Gastrocnemius medialis (tissue), 4 donors: Measurements from ENCODE around the gene OR8K1.

ENCODE experiments used
- POLR2A ChIP-seq, 2 donors: fragments of 450-650 bp; IDR thresholded peaks; one replicate each; pipeline ENCODE4 v1.6.1; 2017; ENCODE audit warnings: antibody characterized with exemption in 2 of 2, mild to moderate bottlenecking in 2 of 2, moderate library complexity in 2 of 2
- TF ChIP-seq, protein P1 (sequence below), 5 experiments: fragments of 450-650 bp in 3 of 5; fragments of 200-600 bp in 2 of 5; sonication (generic) in 2 of 5; IDR thresholded peaks in 4 of 5; conservative IDR thresholded peaks in 1 of 5; 1 replicate in 4 of 5; 2 replicates in 1 of 5; pipeline ENCODE4 v1.5.1; 2016 to 2019; ENCODE audit warnings: antibody characterized with exemption in 5 of 5, mild to moderate bottlenecking in 3 of 5, moderate library complexity in 3 of 5

DNA sequence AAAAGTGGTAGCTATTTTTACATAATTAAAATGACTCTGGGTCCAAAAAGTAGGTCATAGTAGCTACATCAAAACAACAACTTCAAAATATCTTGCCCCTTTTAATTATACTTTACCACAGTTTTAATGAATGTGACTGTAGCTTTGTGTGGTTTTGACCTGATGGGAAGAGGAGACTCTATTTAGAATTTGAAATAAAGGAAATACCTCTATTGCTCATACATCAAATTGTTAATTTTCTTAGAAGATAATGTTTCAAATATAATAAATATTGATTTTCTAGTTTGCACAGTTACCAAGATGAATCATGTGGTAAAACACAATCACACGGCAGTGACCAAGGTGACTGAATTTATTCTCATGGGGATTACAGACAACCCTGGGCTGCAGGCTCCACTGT lies at the start of gene OR8K1:
- TF ChIP-seq, protein P1, sequence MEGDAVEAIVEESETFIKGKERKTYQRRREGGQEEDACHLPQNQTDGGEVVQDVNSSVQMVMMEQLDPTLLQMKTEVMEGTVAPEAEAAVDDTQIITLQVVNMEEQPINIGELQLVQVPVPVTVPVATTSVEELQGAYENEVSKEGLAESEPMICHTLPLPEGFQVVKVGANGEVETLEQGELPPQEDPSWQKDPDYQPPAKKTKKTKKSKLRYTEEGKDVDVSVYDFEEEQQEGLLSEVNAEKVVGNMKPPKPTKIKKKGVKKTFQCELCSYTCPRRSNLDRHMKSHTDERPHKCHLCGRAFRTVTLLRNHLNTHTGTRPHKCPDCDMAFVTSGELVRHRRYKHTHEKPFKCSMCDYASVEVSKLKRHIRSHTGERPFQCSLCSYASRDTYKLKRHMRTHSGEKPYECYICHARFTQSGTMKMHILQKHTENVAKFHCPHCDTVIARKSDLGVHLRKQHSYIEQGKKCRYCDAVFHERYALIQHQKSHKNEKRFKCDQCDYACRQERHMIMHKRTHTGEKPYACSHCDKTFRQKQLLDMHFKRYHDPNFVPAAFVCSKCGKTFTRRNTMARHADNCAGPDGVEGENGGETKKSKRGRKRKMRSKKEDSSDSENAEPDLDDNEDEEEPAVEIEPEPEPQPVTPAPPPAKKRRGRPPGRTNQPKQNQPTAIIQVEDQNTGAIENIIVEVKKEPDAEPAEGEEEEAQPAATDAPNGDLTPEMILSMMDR (IDR thresholded peaks at IDR 0.05 in 4 of 5, conservative IDR thresholded peaks at IDR 0.05 in 1 of 5) = no peak
- TF ChIP-seq POLR2A (IDR thresholded peaks at IDR 0.05) = no peak
